Transverse colon (tissue), 3 donors: ENCODE data around the gene PAFAH2.

ENCODE experiments used
- EP300 ChIP-seq: sonication (generic); formaldehyde crosslinking; IDR thresholded peaks from one replicate; pipeline ENCODE4 v1.6.1; 2017; ENCODE audit warnings: antibody characterized with exemption, low read depth
- POLR2A ChIP-seq: fragments of 450-650 bp; IDR thresholded peaks from one replicate; pipeline ENCODE4 v1.6.1; 2016; ENCODE audit warnings: antibody characterized with exemption, mild to moderate bottlenecking, moderate library complexity
- TF ChIP-seq, protein P1 (sequence below), 5 experiments: fragments of 200-600 bp in 3 of 5; fragments of 450-650 bp in 2 of 5; sonication (generic) in 3 of 5; IDR thresholded peaks; 1 replicate in 2 of 5; 2 replicates in 3 of 5; pipeline ENCODE4 v1.5.1; 2016 to 2017; ENCODE audit warnings: antibody characterized with exemption in 5 of 5, inconsistent platforms in 3 of 5, mild to moderate bottlenecking in 2 of 5, moderate library complexity in 1 of 5

GRCh38 chr1:25991937-25992688, 5.8 kb downstream of the PAFAH2 start:
- TF ChIP-seq, protein P1, sequence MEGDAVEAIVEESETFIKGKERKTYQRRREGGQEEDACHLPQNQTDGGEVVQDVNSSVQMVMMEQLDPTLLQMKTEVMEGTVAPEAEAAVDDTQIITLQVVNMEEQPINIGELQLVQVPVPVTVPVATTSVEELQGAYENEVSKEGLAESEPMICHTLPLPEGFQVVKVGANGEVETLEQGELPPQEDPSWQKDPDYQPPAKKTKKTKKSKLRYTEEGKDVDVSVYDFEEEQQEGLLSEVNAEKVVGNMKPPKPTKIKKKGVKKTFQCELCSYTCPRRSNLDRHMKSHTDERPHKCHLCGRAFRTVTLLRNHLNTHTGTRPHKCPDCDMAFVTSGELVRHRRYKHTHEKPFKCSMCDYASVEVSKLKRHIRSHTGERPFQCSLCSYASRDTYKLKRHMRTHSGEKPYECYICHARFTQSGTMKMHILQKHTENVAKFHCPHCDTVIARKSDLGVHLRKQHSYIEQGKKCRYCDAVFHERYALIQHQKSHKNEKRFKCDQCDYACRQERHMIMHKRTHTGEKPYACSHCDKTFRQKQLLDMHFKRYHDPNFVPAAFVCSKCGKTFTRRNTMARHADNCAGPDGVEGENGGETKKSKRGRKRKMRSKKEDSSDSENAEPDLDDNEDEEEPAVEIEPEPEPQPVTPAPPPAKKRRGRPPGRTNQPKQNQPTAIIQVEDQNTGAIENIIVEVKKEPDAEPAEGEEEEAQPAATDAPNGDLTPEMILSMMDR (IDR thresholded peaks at IDR 0.05) = no peak
- TF ChIP-seq EP300 (no peak), POLR2A (no peak)
